ENCODE results near the gene ANKRD60. TPM values are rescaled to one million over a fixed set of nuclear protein-coding genes. Genes with fewer than 3 reads are reported as not detected.

ANKRD60 gene
- total and polyA plus RNA-seq, 2 of the 4 experiments (the other 2 are of a cell fraction): not detected

DNA sequence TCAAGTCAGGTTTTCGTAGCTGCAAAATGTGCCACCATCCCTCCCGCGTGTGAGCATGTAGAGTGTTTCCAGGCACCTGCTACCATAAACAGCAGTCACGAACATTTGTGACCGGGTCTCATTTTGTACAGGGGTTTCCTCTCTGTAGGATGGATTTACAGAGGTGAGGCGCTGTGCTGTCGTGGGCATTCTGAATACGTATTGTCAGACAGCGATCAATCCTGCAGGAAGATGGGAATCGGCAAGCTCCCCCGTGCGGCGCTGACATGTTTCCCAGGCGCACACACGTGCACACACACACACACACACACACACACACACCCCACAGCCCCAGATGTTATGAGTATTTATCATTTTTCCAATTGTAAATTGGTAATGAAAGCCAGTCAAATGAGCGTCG lies 15.8 kb downstream of the ANKRD60 start:
- no CpG with 5 or more reads among the region's 17 CpGs for WGBS, 2 experiments (ENCODE audit: extremely low coverage in 2 of 2, insufficient read length in 1 of 2)
- Histone ChIP-seq H2AK9ac (replicated peaks; ENCODE audit: low read depth, low read length, poor library complexity) (no peak overlapping the region), H3K27ac (ENCODE audit: insufficient read depth, low read length) (no peak overlapping the region), H2AFZ (replicated peaks; ENCODE audit: low read length, poor library complexity) (no peak overlapping the region), H3K79me1 (ENCODE audit: low read depth in 1 of 2, low read length in 2 of 2) (no peaks in the 10 kb centered on the region), H3K4me1 (ENCODE audit: control insufficient read depth, insufficient read depth, low read length) (peaks cover 3% of the 10 kb centered on the region; the same call in 1 of the 2 replicates), H3K56ac (ENCODE audit: extremely low read depth, insufficient read depth, low read length) (no peak overlapping the region), H4K20me1 (ENCODE audit: insufficient read depth, low read length) (no peaks in the 10 kb centered on the region), H2BK15ac (ENCODE audit: low read depth, low read length) (no peak overlapping the region), H3K23ac (ENCODE audit: low read depth, low read length) (no peak overlapping the region), H3K4me3 (ENCODE audit: insufficient read depth, low read depth, low read length) (no peak overlapping the region), H3K4me2 (ENCODE audit: low read depth, low read length) (no peak overlapping the region), H2BK120ac (ENCODE audit: low read depth, low read length) (no peak overlapping the region), H2BK5ac (ENCODE audit: low read depth, low read length, poor library complexity, severe bottlenecking) (no peak overlapping the region), H3K9me1 (ENCODE audit: insufficient read depth, low read length) (no peaks in the 10 kb centered on the region), H3K27me3 (ENCODE audit: control insufficient read depth, insufficient read depth, low read length) (peaks cover 28% of the 10 kb centered on the region), H4K5ac (ENCODE audit: low read depth, low read length) (no peak overlapping the region), H3K18ac (ENCODE audit: low read depth, low read length) (no peak overlapping the region), H4K8ac (ENCODE audit: low read depth in 2 of 2, low read length in 2 of 2) (no peak overlapping the region), H2AK5ac (ENCODE audit: low read depth, low read length) (no peak overlapping the region), H3K36me3 (ENCODE audit: control insufficient read depth, insufficient read depth, low read length) (no peaks in the 10 kb centered on the region), H3K9ac (ENCODE audit: low read depth, low read length) (no peak overlapping the region), H3K4ac (ENCODE audit: low read depth, low read length) (no peak overlapping the region), H3K14ac (replicated peaks; ENCODE audit: low read depth, low read length) (no peak overlapping the region), H2BK20ac (ENCODE audit: low read depth, low read length) (no peak overlapping the region), H3K9me3 (ENCODE audit: control insufficient read depth, insufficient read depth, low read length) (no peaks in the 10 kb centered on the region), H4K91ac (ENCODE audit: insufficient read depth, low read depth, low read length) (no peak overlapping the region)
- CTCF ChIA-PET: interaction anchor here (0.6 kb wide), 2 partner anchors 373 to 829 kb away, joined by 3 to 4 read pairs; no protein-coding TSS in a partner anchor
- no TSS peak for BruUV-seq (replicated peaks)
- TF ChIP-seq CHD1 (IDR thresholded peaks at IDR 0.05; ENCODE audit: low read depth, low read length) (no peak), CTCF (conservative IDR thresholded peaks at IDR 0.05; ENCODE audit: low read depth, low read length) (no peak), RAD21 (IDR thresholded peaks at IDR 0.05; ENCODE audit: low read length) (no peak), RFX5 (IDR thresholded peaks at IDR 0.05; ENCODE audit: low read depth, low read length) (no peak)
- dilution Hi-C loops (cut with HindIII; ENCODE audit: low sequenced_read_pairs, unreplicated experiment) (no loop called here), intact Hi-C loops (cut with micrococcal nuclease) (loop anchor here (10.0 kb wide), 1 partner anchor 828 kb away; no protein-coding TSS in a partner anchor), in situ Hi-C loops (cut with MboI; ENCODE audit: low sequenced_read_pairs) (loop anchor here (5.0 to 10.0 kb wide), 2 partner anchors 700 to 828 kb away; no protein-coding TSS in a partner anchor)
- DNase-seq (no peak), ATAC-seq (ENCODE audit: low read depth) (no peak)
- POLR2A ChIA-PET (ENCODE audit: unreplicated experiment): no interaction called here

Data from IMR-90 (cell line).